CD4-positive, alpha-beta T cell treated with Interleukin-15 for 1 hour (primary cell): ENCODE results near the gene CPLANE1.
A peak's percentile ranks its signal among the peaks of the same experiment; 100 is the strongest.
"Not testable (repeated sequence)": the region's sequence is repeated elsewhere in the genome, so short reads cannot be mapped to it uniquely, and the experiment has no call there.

Experiments used
- DNase-seq: peaks from one replicate; pipeline ENCODE4 v3.0.0-alpha.2; 2020

CPLANE1 gene

GRCh38 chr5:37248970-37249814 is at the start of gene CPLANE1:
TSS of gene CPLANE1 (minus strand) at chr5:37249376. CDS start at chr5:37247698, 1,678 bp downstream.
- peak; percentile 51 for DNase-seq

GRCh38 chr5:37296313-37296712 is 47.1 kb upstream of the CPLANE1 start:
- not testable (repeated sequence) for DNase-seq

GRCh38 chr5:37283214-37283820 is 34.1 kb upstream of the CPLANE1 start:
- DNase-seq, result no peak

GRCh38 chr5:37275511-37275910 is 26.3 kb upstream of the CPLANE1 start:
- DNase-seq, result no peak

GRCh38 chr5:37272511-37272910 is 23.3 kb upstream of the CPLANE1 start:
- no peak for DNase-seq

- not testable (repeated sequence) for DNase-seq
Measured at GRCh38 chr5:37268100-37268499, 18.9 kb upstream of the CPLANE1 start.

GRCh38 chr5:37255774-37256358 is 6.7 kb upstream of the CPLANE1 start:
- no peak for DNase-seq

GRCh38 chr5:37254581-37254980 is 5.4 kb upstream of the CPLANE1 start:
- no peak for DNase-seq

- no peak for DNase-seq
Measured at GRCh38 chr5:37251665-37252064, 2.5 kb upstream of the CPLANE1 start.

- no peak for DNase-seq
Measured at GRCh38 chr5:37249815-37250164, 614 bp upstream of the CPLANE1 start.

- no peak for DNase-seq
Measured at GRCh38 chr5:37248421-37248969, 681 bp downstream of the CPLANE1 start.

GRCh38 chr5:37247496-37247895 is 1.7 kb downstream of the CPLANE1 start:
- DNase-seq, result no peak

- DNase-seq, result no peak
Measured at GRCh38 chr5:37247036-37247435, 2.1 kb downstream of the CPLANE1 start.

- no peak for DNase-seq
Measured at GRCh38 chr5:37234288-37234687, 14.9 kb downstream of the CPLANE1 start.

- DNase-seq, result no peak
Measured at GRCh38 chr5:37226377-37226776, 22.8 kb downstream of the CPLANE1 start.

GRCh38 chr5:37222181-37222580 is 27.0 kb downstream of the CPLANE1 start:
- no peak for DNase-seq

- DNase-seq, result not testable (repeated sequence)
Measured at GRCh38 chr5:37220426-37220825, 28.8 kb downstream of the CPLANE1 start.

GRCh38 chr5:37219384-37219783 is 29.8 kb downstream of the CPLANE1 start:
- DNase-seq, result not testable (repeated sequence)

GRCh38 chr5:37217976-37218375 is 31.2 kb downstream of the CPLANE1 start:
- DNase-seq, result no peak

GRCh38 chr5:37214550-37214949 is 34.6 kb downstream of the CPLANE1 start:
- no peak for DNase-seq

GRCh38 chr5:37212096-37212495 is 37.1 kb downstream of the CPLANE1 start:
- no peak for DNase-seq

GRCh38 chr5:37211661-37212060 is 37.5 kb downstream of the CPLANE1 start:
- DNase-seq, result no peak

GRCh38 chr5:37208883-37209797 is 40.0 kb downstream of the CPLANE1 start:
- DNase-seq, result no peak
